AG04450 (cell line): ENCODE results near the gene MYO1G. TPM values are rescaled to one million over a fixed set of nuclear protein-coding genes. Genes with fewer than 3 reads are reported as not detected.

ENCODE experiments used
- CTCF ChIA-PET: fragments of 300-600, 350-600 bp; formaldehyde crosslinking; extraction: SDS; loops from one replicate; lab custom pipeline; 2022; ENCODE audit warnings: antibody characterized with exemption, inconsistent platforms; lab: Charles Lee
- POLR2A ChIA-PET: fragments of 350-600 bp; formaldehyde crosslinking; extraction: SDS; loops from one replicate; lab custom pipeline; 2021; ENCODE audit warnings: antibody characterized with exemption, inconsistent platforms; lab: Yijun Ruan, JAX
- DNase-seq: peaks from one replicate; pipeline ENCODE4 v3.0.0-alpha.2; 2011; ENCODE audit warnings: low read depth, low spot score
- H3K27ac ChIP-seq: one replicate; pipeline ENCODE4 v1.5.1; 2012; ENCODE audit warnings: low read depth, low read length, control low read depth
- H3K27me3 ChIP-seq: one replicate; pipeline ENCODE4 v1.6.0; 2012; ENCODE audit warnings: low read length; ENCODE audit not compliant: control insufficient read depth, insufficient read depth
- H3K4me3 ChIP-seq: 2 replicates; pipeline ENCODE4 v1.5.1; 2011; ENCODE audit warnings: mild to moderate bottlenecking, low read depth, low read length, control low read depth
- H3K9me3 ChIP-seq: 2 replicates; pipeline ENCODE4 v1.5.1; 2012; ENCODE audit warnings: low read length; ENCODE audit not compliant: control insufficient read depth, insufficient read depth
- CTCF ChIP-seq: IDR thresholded peaks from 2 replicates; pipeline ENCODE4 v1.5.1; 2011; ENCODE audit warnings: low read depth, low read length, control low read depth, inconsistent platforms
- polyA plus RNA-seq: library from polyadenylated mRNA; depleted of rRNA; stranded (reverse); fragments of >200 nt; gene quantifications from 2 replicates; pipeline ENCODE4 v1.2.3, GENCODE V29; 2011

MYO1G gene
- polyA plus RNA-seq, 1 experiment = not detected

GRCh38 chr7:44955733-44956132 lies 23.1 kb downstream of the MYO1G start:
- Histone ChIP-seq H3K27ac (no peak overlapping the region), H3K4me3 (no peak overlapping the region), H3K27me3 (peaks cover 24% of the 10 kb centered on the region), H3K9me3 (no peaks in the 10 kb centered on the region)
- no peak for DNase-seq
- POLR2A ChIA-PET = interaction anchor here (0.5 kb wide), 1 partner anchor 82 kb away, joined by 4 read pairs; no protein-coding TSS in a partner anchor
- TF ChIP-seq CTCF = no peak
- CTCF ChIA-PET = interaction anchor here (0.5 to 1.5 kb wide), 2 partner anchors 56 to 180 kb away, joined by 3 to 4 read pairs; no protein-coding TSS in a partner anchor

- ChIA-PET POLR2A (no interaction called here), CTCF (no interaction called here)
- Histone ChIP-seq H3K27ac (no peak overlapping the region), H3K9me3 (no peaks in the 10 kb centered on the region), H3K4me3 (no peak overlapping the region), H3K27me3 (peaks cover 30% of the 10 kb centered on the region)
- DNase-seq = no peak
- TF ChIP-seq CTCF = no peak
Observed at GRCh38 chr7:44953156-44953555, 25.7 kb downstream of the MYO1G start.

- no peaks in the 10 kb centered on the region for H3K9me3 ChIP-seq
- DNase-seq = no peak
- peaks cover 31% of the 10 kb centered on the region for H3K27me3 ChIP-seq
- no peak for TF ChIP-seq CTCF
- H3K27ac ChIP-seq = no peak overlapping the region
- ChIA-PET POLR2A (no interaction called here), CTCF (no interaction called here)
- H3K4me3 ChIP-seq = no peak overlapping the region
Observed at GRCh38 chr7:44949303-44949702, 29.5 kb downstream of the MYO1G start.

DNA sequence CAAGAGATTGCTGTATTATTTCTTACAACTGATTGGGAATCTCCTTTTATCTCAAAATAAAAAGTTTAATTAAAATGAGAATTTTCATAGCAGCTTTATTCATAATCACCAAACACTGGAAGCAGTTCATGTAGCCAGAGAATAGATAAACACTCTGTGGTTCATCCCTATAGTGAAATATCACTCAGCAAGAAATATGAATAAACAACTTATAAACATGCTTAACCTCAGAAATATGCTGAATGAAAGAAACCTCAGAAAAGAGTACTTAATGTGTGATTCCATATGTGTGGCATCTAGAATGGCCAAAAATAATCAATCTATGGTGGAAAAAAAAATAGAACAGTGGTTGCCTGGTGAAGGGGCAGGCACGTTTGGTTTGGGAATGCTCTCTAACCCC lies 33.3 kb downstream of the MYO1G start:
- no peak overlapping the region for H3K27ac ChIP-seq
- CTCF ChIA-PET = no interaction called here
- DNase-seq = no peak
- H3K9me3 ChIP-seq = no peaks in the 10 kb centered on the region
- peaks cover 10% of the 10 kb centered on the region for H3K27me3 ChIP-seq
- no peak for TF ChIP-seq CTCF
- H3K4me3 ChIP-seq = no peak overlapping the region
- POLR2A ChIA-PET = no interaction called here

- H3K27ac ChIP-seq = no peak overlapping the region
- CTCF ChIA-PET = no interaction called here
- no peak for DNase-seq
- peaks cover 6% of the 10 kb centered on the region for H3K27me3 ChIP-seq
- POLR2A ChIA-PET = no interaction called here
- H3K9me3 ChIP-seq = no peaks in the 10 kb centered on the region
- H3K4me3 ChIP-seq = no peak overlapping the region
- no peak for TF ChIP-seq CTCF
Observed at GRCh38 chr7:44944821-44945220, 34.0 kb downstream of the MYO1G start.
